GM12892 (cell line): ENCODE measurements around the gene PLEKHA4.

Source experiments
- DNase-seq: peaks from one replicate; pipeline ENCODE4 v3.0.0; 2011; ENCODE audit not compliant: insufficient read length
- FAIRE-seq: peaks from 2 replicates; lab custom pipeline; 2011; peaks lifted over from hg19 to GRCh38; lab: Jason Lieb, UNC
- POLR2A ChIP-seq: IDR thresholded peaks from 2 replicates; pipeline ENCODE4 v1.6.1; 2011; ENCODE audit warnings: low read depth, low read length, control low read depth
- POLR2AphosphoS5 ChIP-seq: IDR thresholded peaks from 2 replicates; pipeline ENCODE4 v1.6.1; 2011; ENCODE audit warnings: low read depth, low read length, control low read depth
- TAF1 ChIP-seq: IDR thresholded peaks from 2 replicates; pipeline ENCODE4 v1.6.1; 2011; ENCODE audit warnings: low read depth, mild to moderate bottlenecking, control low read depth, low read length, borderline replicate concordance

The PLEKHA4 gene

DNA sequence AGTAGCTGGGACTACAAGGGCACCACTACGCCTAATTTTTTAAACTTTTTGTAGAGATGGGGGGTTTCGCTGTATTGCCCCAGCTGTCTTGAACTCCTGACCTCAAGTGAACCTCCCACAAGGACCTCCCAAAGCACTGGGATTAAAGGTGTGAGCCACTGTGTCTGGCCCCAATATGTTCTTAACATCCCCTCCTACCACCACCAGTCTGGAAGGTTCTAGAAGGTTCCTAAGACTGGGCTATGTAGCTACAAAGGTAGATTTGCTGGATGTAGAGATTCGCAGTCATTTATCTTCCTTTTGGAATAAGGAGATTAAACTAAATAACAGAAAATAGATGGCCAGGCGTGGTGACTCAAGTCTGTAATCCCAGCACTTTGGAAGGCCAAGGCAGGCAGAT is 37.5 kb downstream of the PLEKHA4 start:
- no peak for DNase-seq
- no peak for FAIRE-seq
- TF ChIP-seq POLR2A = no peak
- no peak for TF ChIP-seq TAF1
- no peak for TF ChIP-seq POLR2AphosphoS5

DNA sequence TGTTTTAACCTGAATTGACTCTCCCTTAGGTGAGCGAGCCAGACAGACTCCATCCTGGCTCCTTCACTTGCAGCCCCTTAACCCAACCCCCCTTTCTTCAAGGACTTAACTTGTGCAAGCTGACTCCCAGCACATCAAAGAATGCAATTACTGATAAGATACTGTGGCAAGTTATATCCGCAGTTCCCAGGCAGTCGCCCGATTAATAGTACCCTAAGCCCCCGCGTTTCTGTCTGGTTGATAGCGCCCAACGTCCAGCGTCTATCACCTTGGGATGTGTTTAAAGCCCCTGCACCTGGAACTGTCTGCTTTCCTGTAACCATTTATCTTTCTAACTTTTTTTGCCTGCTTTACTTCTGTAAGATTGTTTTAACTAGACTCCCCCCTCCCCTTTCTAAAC is 38.3 kb downstream of the PLEKHA4 start:
- no peak for FAIRE-seq
- no peak for DNase-seq
- no peak for TF ChIP-seq POLR2AphosphoS5
- TF ChIP-seq POLR2A = no peak
- TF ChIP-seq TAF1 = no peak

DNA sequence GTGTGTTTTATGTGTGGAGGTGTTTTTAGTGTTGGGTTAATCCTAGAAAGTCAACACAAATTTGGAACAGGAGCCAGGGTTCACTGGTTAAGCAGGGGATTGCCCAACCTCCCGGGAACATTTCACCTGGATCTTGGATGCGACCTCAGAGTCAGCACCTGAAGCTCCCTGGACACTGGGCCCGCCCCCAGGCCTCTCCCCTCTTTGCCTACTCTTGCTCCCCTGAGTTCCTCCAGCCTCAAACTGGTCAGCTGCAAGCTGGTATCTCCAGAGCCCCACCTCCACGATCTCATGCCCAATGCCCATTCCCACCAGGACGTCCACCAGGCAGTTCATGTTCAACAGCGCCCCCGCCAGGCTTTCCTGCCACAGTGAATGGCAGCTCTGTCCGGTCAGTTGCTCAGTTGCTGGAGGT is 41.8 kb downstream of the PLEKHA4 start:
- TF ChIP-seq POLR2AphosphoS5 (no peak), TAF1 (no peak), POLR2A (no peak)
- DNase-seq (no peak), FAIRE-seq (no peak)

DNA sequence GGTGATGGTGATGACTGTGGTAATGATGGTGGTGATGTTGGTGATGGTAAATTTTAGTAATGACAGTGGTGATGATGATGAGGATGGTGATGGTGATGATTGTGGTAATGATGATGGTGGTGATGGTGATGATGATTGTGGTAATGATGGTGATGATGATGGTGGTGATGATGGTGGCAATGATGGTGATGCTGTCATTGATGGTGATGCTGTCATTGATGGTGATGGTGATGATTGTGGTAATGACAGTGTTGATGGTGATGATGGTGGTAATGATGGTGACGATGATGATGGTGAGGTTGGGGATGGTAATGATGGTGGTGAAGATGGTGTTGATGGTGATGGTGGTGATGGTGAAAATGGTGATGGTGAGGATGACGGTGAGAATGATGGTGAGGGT is 45.9 kb downstream of the PLEKHA4 start:
- FAIRE-seq (no peak), DNase-seq (no peak)
- TF ChIP-seq POLR2A (no peak), TAF1 (no peak), POLR2AphosphoS5 (no peak)

DNA sequence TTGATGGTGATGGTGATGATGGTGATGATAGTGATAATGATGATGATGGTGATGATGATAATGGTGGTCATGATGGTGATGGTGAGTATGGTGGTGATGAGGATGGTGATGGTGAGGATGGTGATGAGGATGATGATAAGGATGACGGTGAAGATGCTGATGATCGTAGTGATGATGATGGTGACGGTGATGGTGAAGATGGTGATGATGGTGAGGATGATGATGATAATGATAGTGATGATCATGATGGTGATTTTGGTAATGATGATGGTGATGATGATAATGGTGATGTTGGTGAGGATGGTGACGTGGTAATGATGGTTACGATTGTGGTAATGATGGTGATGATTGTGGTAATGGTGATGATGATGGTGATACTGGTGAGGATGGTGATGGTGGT is 46.8 kb downstream of the PLEKHA4 start:
- DNase-seq (no peak), FAIRE-seq (no peak)

DNA sequence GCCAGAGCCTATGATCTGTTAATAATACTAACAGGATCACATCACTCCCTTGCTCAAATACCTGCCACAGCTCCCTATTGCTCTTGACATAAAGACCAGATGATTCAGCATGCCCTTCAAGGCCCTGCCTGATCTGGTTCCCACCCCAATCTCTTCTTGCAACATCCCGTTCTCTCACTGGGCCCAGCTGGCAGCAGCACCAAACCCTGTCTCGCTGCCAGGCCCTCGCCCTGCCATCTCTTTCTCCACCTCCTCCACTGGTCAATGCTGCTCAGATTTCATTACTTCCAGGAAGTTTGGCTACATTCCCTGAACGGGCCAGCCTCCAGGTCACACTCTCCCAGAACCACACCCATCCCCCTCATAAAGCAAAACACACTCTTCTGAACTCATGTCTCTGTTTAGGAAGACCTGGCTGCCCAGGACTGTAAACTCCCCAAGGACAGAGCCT is 49.0 kb downstream of the PLEKHA4 start:
- FAIRE-seq = no peak
- DNase-seq = no peak

More for the DNA sequence above, 46.8 kb downstream of the PLEKHA4 start:
- TF ChIP-seq POLR2AphosphoS5 (no peak), POLR2A (no peak), TAF1 (no peak)

DNA sequence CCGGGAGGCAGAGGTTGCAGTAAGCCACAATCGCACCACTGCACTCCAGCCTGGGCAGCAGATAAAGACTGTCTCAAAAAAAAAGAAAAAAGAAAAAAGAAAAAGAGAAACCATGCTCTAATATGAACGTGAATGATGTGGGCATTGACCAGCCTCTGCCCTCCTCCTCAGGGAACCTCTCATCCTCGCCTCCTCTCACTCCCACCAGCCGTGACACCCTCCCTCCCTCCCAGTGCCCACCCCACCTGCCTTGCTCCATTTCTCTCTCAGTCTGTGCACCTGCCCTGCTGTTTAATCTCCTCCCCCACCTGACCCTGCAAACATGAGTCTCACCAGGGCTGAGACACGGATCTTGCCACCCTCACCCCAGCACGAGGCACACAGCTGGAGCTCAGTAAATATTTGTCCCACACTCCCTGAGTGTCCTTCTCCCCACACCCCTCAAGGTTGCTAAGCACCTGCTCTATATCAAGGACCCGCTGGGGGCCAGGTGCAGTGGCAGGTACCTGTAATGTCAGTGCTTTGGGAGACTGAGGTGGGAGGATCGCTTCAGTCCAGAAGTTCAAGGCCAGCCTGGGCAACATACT is 50.1 kb downstream of the PLEKHA4 start:
- DNase-seq = no peak
- no peak for TF ChIP-seq POLR2A
- TF ChIP-seq TAF1 = no peak
- TF ChIP-seq POLR2AphosphoS5 = no peak
- no peak for FAIRE-seq

More for the DNA sequence above, 49.0 kb downstream of the PLEKHA4 start:
- no peak for TF ChIP-seq TAF1
- no peak for TF ChIP-seq POLR2AphosphoS5
- TF ChIP-seq POLR2A = no peak

DNA sequence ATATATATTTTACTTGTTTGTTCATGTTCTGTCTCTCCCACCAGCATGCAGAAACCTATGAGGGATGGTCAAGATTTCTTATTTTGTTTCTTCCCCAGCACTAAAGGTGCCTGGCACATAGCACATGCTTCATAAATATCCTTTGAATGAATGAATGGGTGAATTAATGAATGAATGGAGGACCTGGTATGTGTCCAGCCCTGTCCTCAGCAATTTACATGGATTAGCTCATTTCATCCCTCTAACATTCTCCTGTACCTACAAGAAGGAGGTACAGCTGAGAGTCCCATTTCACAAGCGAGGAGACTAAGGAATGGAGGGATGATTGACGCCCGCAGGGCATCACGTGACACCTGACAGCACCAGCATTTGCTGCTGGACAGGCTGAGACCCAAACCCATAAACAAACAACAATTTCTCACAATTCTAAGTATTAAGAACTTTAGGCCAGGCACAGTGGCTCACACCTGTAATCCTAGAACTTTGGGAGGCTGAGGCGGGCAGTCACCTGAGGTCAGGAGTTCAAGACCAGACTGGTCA is 50.8 kb downstream of the PLEKHA4 start:
- DNase-seq = no peak
- FAIRE-seq = no peak
- TF ChIP-seq POLR2AphosphoS5 (no peak), POLR2A (no peak), TAF1 (no peak)

DNA sequence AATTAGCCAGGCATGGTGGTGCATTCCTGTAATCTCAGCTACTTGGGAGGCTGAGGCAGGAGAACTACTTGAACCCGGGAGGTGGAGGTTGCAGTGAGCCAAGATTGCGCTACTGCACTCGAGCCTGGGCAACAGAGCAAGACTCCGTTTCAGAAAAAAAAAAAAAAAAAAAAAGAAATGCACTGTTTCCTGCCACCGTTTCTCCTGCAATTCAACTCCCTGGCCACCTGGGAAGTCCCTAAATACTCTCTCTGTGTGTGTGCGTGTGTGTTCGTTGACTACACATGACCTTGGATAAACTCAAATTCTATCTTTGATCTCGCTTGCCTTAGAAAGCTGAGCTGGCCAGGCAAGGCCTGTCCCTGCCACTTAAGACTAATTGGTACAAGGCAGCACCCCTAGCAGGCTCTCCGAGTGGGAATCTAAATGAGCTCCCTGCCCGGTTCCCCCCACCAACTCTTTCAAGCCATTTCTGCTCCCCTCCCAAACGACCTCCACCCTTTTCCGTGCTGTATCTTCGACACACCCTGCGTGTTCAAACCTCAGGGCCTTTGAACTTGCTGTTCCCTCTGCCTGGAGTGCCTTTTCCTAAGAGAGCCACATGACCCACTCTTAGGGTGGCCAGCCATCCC is 52.4 kb downstream of the PLEKHA4 start:
- TF ChIP-seq TAF1 = no peak
- TF ChIP-seq POLR2A = no peak
- TF ChIP-seq POLR2AphosphoS5 = no peak
- peak; percentile 38 for FAIRE-seq
- no peak for DNase-seq

DNA sequence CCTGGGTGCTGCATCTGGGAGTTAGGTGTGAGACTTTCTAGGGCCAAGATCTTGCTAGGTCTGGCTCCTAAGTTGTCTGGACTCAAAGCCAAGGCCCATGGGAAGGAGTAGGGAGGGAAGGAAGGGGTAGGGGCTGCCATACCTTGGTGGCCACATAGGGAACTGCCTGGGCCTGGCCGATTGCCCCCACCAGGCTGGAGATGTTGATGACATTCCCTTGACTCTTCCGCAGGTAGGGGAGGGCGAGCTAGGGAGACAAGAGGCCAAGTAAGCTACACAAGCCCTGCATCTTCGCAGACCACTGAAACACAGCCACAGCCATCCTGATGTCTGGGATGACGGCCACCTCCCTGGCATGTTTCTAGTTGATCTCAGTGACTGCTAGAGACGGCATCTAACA is 53.5 kb downstream of the PLEKHA4 start:
- DNase-seq (no peak), FAIRE-seq (no peak)
- TF ChIP-seq POLR2A = no peak
- TF ChIP-seq POLR2AphosphoS5 = no peak
- no peak for TF ChIP-seq TAF1

DNA sequence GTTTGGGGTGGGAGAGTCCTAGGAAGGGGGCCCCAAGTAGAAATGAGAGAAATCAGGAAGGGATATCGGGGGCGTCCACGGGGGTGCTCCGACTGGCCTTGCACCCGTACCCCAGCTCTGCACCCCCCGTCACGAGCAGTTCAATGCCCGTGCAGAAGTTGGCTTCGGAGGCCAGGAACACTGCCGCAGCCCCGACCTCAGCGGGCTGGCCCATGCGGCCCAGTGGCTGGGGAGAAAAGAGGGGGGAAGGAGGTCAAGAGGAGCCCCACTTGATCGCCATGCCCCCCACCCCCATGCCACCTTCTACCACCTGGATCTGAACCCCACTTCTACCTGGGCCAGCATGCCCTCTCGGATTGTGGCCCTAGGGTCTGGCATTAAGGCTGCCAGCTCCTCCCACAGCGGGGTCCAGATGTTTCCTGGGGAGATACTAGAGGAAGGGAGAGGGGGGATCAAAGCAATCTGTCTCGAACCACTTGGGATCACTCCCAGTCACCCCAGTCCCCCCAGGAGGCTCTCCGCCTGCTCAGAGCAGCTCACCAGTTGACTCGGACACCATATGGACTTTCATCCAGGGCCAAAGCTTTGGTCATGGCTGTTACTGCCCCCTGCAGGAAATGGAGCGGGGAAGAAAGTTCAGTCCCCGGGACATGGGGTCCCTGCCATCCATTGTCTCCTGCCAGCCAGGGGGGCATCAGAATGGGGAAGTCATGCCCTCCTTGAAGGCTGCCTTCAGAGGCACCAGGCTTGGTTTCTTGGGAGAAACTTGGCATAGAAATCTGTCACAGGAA is 55.1 kb downstream of the PLEKHA4 start:
- DNase-seq (no peak), FAIRE-seq (no peak)
- TF ChIP-seq POLR2A (no peak), POLR2AphosphoS5 (no peak), TAF1 (no peak)
